B cell (primary cell): ENCODE measurements around the gene WDR73.

Experiments used
- CTCF ChIP-seq: fragments of 200-600 bp; IDR thresholded peaks from one replicate; pipeline ENCODE4 v1.8.0; 2022; ENCODE audit warnings: antibody characterized with exemption, mild to moderate bottlenecking
- EZH2 ChIP-seq: IDR thresholded peaks from 2 replicates; pipeline ENCODE4 v1.6.1; 2012; ENCODE audit warnings: borderline replicate concordance, low read depth, mild to moderate bottlenecking, moderate library complexity, low read length; ENCODE audit not compliant: insufficient read depth, poor library complexity, severe bottlenecking

DNA sequence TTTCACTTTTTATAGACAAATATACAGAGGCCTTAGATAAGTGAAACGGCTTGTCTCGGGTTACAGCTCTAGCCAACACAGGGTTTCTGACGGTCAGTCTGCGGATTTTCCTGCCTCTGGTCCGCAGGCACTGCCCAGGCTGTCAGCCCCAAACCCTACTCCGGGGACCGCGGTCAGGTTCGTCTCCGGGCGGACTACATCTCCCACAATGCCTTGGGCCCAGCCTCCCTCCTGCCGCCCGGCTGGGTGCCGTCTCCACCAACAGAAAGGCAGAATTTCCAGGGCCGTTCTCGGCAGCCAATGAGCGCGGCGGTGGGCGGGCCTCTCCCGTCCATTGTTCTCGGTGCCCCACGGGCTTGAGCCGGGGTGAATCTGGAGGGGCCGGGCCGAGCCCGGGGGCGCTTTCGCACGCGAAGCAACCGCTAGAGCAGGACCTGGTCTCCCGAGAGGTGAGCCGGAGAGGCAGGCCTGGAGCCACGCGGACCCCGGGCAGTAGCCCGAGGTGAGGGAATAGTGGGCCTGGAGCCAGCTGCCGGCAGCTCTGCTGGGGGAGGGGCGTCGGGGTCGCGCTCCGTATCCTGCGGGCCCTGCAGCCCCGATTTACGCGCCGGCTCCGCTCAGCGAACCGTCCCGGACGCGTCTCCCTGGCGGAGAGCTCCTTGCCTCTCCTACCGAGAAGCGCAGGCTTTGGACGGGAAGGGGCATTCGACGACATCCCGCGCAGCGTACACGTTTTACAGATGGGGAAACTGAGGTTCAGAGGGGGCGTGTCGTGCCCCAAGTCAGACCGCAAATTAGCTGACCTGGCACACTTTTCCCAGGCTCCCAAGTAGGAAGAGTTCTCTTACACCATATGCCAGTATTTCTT lies 53.2 kb downstream of the WDR73 start, which contains the start of gene ZSCAN2:
- TF ChIP-seq CTCF (no peak), EZH2 (no peak)
